Uterus (tissue), 4 donors: Measurements from ENCODE around the gene ZBTB44. TPM values are rescaled to one million over a fixed set of nuclear protein-coding genes. Genes with fewer than 3 reads are reported as not detected.

ENCODE experiments used
- DNase-seq, 2 donors: peaks; one replicate each; pipeline ENCODE4 v3.0.0-alpha.2; 2019 to 2020
- H3K27ac ChIP-seq, 2 donors: fragments of 200-600 bp; sonication (generic); 1 replicate in 1 of 2; 2 replicates in 1 of 2; pipeline ENCODE4 v1.5.1; 2016 to 2018
- H3K27me3 ChIP-seq, 2 donors: fragments of 200-600 bp; sonication (generic); one replicate each; pipeline ENCODE4 v1.5.1; 2018 to 2019; ENCODE audit warnings: control low read depth in 1 of 2
- H3K36me3 ChIP-seq, 2 donors: fragments of 200-600 bp; sonication (generic); one replicate each; pipeline ENCODE4 v1.5.1; 2019; ENCODE audit warnings: control low read depth in 1 of 2
- H3K4me1 ChIP-seq, 2 donors: fragments of 200-600 bp; sonication (generic); one replicate each; pipeline ENCODE4 v1.5.1; 2018 to 2019; ENCODE audit warnings: control low read depth in 1 of 2
- H3K4me3 ChIP-seq, 2 donors: fragments of 200-600 bp; sonication (generic); 1 replicate in 1 of 2; 2 replicates in 1 of 2; pipeline ENCODE4 v1.5.1; 2018 to 2019; ENCODE audit warnings: mild to moderate bottlenecking in 1 of 2
- H3K9me3 ChIP-seq, 2 donors: fragments of 200-600 bp; sonication (generic); one replicate each; pipeline ENCODE4 v1.5.1; 2019; ENCODE audit warnings: control low read depth in 1 of 2
- CTCF ChIP-seq, 4 experiments: fragments of 200-600 bp in 2 of 4; fragments of 450-650 bp in 2 of 4; sonication (generic) in 2 of 4; IDR thresholded peaks; one replicate each; pipeline ENCODE4 v1.5.1; 2016 to 2019; ENCODE audit warnings: antibody characterized with exemption in 4 of 4, mild to moderate bottlenecking in 2 of 4, moderate library complexity in 1 of 4
- POLR2A ChIP-seq, 2 donors: fragments of 450-650 bp; IDR thresholded peaks; one replicate each; pipeline ENCODE4 v1.6.1; 2016; ENCODE audit warnings: antibody characterized with exemption in 2 of 2, mild to moderate bottlenecking in 1 of 2, moderate library complexity in 1 of 2
- intact Hi-C: fragments of 100-400 bp; cut with DNase I; formaldehyde crosslinking; loops from one replicate; pipeline ENCODE4 v1.15.1; 2023; ENCODE audit warnings: low total_unique reads
- total RNA-seq, 4 donors: library from RNA; depleted of rRNA in 3 of 4; stranded (reverse); fragments of >200 nt in 3 of 4; gene quantifications; one replicate each; pipeline versions ENCODE4 v1.1.0 to v1.2.4, GENCODE V29; 2014 to 2023
- donor health status: DM: yes; HTN: yes; CAD: no.

Gene ZBTB44
- total RNA-seq, 4 donors from 2014 or later = 57.4 to 126 (median 95.5) TPM

GRCh38 chr11:130308886-130309285 is 5.8 kb downstream of the ZBTB44 start:
- H3K27ac ChIP-seq = no peak overlapping the region
- intact Hi-C loops = no loop called here

GRCh38 chr11:130308059-130308458 is 6.7 kb downstream of the ZBTB44 start:
- no peak for DNase-seq
- Histone ChIP-seq H3K4me3 (no peak overlapping the region), H3K36me3 (no peaks in the 10 kb centered on the region), H3K4me1 (peaks cover 0 to 6% of the 10 kb centered on the region in 2 donors), H3K27me3 (no peaks in the 10 kb centered on the region), H3K9me3 (no peaks in the 10 kb centered on the region), H3K27ac (no peak overlapping the region)
- intact Hi-C loops = no loop called here
- TF ChIP-seq POLR2A (IDR thresholded peaks at IDR 0.05) = no peak
- no peak for TF ChIP-seq CTCF (IDR thresholded peaks at IDR 0.05)

More at GRCh38 chr11:130308886-130309285, 5.8 kb downstream of the ZBTB44 start:
- Histone ChIP-seq H3K27me3 (no peaks in the 10 kb centered on the region), H3K36me3 (no peaks in the 10 kb centered on the region), H3K9me3 (no peaks in the 10 kb centered on the region), H3K4me1 (peaks cover 0 to 10% of the 10 kb centered on the region in 2 donors), H3K4me3 (no peak overlapping the region)
- TF ChIP-seq POLR2A (IDR thresholded peaks at IDR 0.05) (no peak), CTCF (IDR thresholded peaks at IDR 0.05) (no peak)
- no peak for DNase-seq

- Histone ChIP-seq H3K27me3 (no peaks in the 10 kb centered on the region), H3K4me3 (no peak overlapping the region), H3K36me3 (no peaks in the 10 kb centered on the region), H3K4me1 (no peaks in the 10 kb centered on the region), H3K27ac (no peak overlapping the region), H3K9me3 (no peaks in the 10 kb centered on the region)
- TF ChIP-seq CTCF (IDR thresholded peaks at IDR 0.05) (no peak), POLR2A (IDR thresholded peaks at IDR 0.05) (no peak)
- intact Hi-C loops = no loop called here
- DNase-seq = no peak
These were observed 10.1 kb downstream of the ZBTB44 start for GRCh38 chr11:130304651-130305050.

- Histone ChIP-seq H3K4me1 (no peaks in the 10 kb centered on the region), H3K4me3 (no peak overlapping the region), H3K27ac (no peak overlapping the region), H3K36me3 (no peaks in the 10 kb centered on the region), H3K27me3 (no peaks in the 10 kb centered on the region), H3K9me3 (no peaks in the 10 kb centered on the region)
- no peak for DNase-seq
- intact Hi-C loops = no loop called here
- TF ChIP-seq CTCF (IDR thresholded peaks at IDR 0.05) = no peak
- no peak for TF ChIP-seq POLR2A (IDR thresholded peaks at IDR 0.05)
These were observed 13.7 kb downstream of the ZBTB44 start for GRCh38 chr11:130301002-130301401.

- Histone ChIP-seq H3K27me3 (no peaks in the 10 kb centered on the region), H3K27ac (no peak overlapping the region), H3K4me1 (no peaks in the 10 kb centered on the region), H3K36me3 (no peaks in the 10 kb centered on the region), H3K4me3 (no peak overlapping the region), H3K9me3 (no peaks in the 10 kb centered on the region)
- no peak for DNase-seq
- intact Hi-C loops = no loop called here
- no peak for TF ChIP-seq CTCF (IDR thresholded peaks at IDR 0.05)
- TF ChIP-seq POLR2A (IDR thresholded peaks at IDR 0.05) = no peak
These were observed 14.2 kb downstream of the ZBTB44 start for GRCh38 chr11:130300567-130300966.
